Skeletal muscle tissue (tissue), 4 donors: ENCODE data around the gene PITPNC1. TPM values are rescaled to one million over a fixed set of nuclear protein-coding genes. Genes with fewer than 3 reads are reported as not detected.

Experiments
- H3K27ac ChIP-seq: one replicate; pipeline ENCODE4 v1.7.0; 2013; ENCODE audit warnings: mild to moderate bottlenecking, low read depth, low read length, inconsistent platforms
- H3K27me3 ChIP-seq, 3 donors: one replicate each; pipeline ENCODE4 v1.7.0; 2013; ENCODE audit warnings: low read length in 3 of 3; ENCODE audit not compliant: control insufficient read depth in 3 of 3, insufficient read depth in 3 of 3
- H3K36me3 ChIP-seq, 3 donors: one replicate each; pipeline ENCODE4 v1.7.0; 2013; ENCODE audit warnings: low read length in 3 of 3; ENCODE audit not compliant: control insufficient read depth in 3 of 3, insufficient read depth in 3 of 3
- H3K4me1 ChIP-seq, 3 donors: one replicate each; pipeline ENCODE4 v1.7.0; 2013; ENCODE audit warnings: low read length in 3 of 3, mild to moderate bottlenecking in 3 of 3; ENCODE audit not compliant: control insufficient read depth in 3 of 3, insufficient read depth in 3 of 3
- H3K4me3 ChIP-seq, 3 donors: one replicate each; pipeline ENCODE4 v1.7.0; 2013; ENCODE audit warnings: low read length in 3 of 3
- H3K9ac ChIP-seq, 3 donors: one replicate each; pipeline ENCODE4 v1.7.0; 2013; ENCODE audit warnings: low read length in 3 of 3, mild to moderate bottlenecking in 3 of 3, moderate library complexity in 2 of 3, low read depth in 1 of 3
- H3K9me3 ChIP-seq, 3 donors: one replicate each; pipeline ENCODE4 v1.7.0; 2013; ENCODE audit warnings: low read length in 3 of 3; ENCODE audit not compliant: control insufficient read depth in 3 of 3
- total RNA-seq: library from RNA; depleted of rRNA; stranded (reverse); fragments of >200 nt; gene quantifications from one replicate; pipeline ENCODE4 v1.2.3, GENCODE V29; 2014
- donor health status: Osteomylitis.

Gene PITPNC1
- total RNA-seq, 1 donor from 2014 or later, result 9.4 TPM

GRCh38 chr17:67600408-67600807 lies 223.3 kb downstream of the PITPNC1 start:
- no peaks in the 10 kb centered on the region for H3K36me3 ChIP-seq
- no peak overlapping the region for H3K9ac ChIP-seq

GRCh38 chr17:67601897-67602296 lies 224.8 kb downstream of the PITPNC1 start:
- no peaks in the 10 kb centered on the region for H3K36me3 ChIP-seq
- H3K9me3 ChIP-seq, result no peaks in the 10 kb centered on the region
- peaks cover 0 to 3% (median 0%) of the 10 kb centered on the region in 3 donors for H3K27me3 ChIP-seq
- no peak overlapping the region for H3K9ac ChIP-seq
- H3K4me3 ChIP-seq, result no peak overlapping the region
- H3K4me1 ChIP-seq, result peaks cover 0 to 18% (median 7%) of the 10 kb centered on the region in 3 donors
- H3K27ac ChIP-seq, result no peak overlapping the region

More at GRCh38 chr17:67600408-67600807, 223.3 kb downstream of the PITPNC1 start:
- Histone ChIP-seq H3K4me1 (peaks cover 0 to 10% (median 7%) of the 10 kb centered on the region in 3 donors), H3K27me3 (peaks cover 0 to 3% (median 0%) of the 10 kb centered on the region in 3 donors), H3K4me3 (no peak overlapping the region), H3K9me3 (no peaks in the 10 kb centered on the region), H3K27ac (no peak overlapping the region)

- Histone ChIP-seq H3K27ac (no peak overlapping the region), H3K27me3 (peaks cover 0 to 3% (median 0%) of the 10 kb centered on the region in 3 donors), H3K4me3 (no peak overlapping the region), H3K36me3 (no peaks in the 10 kb centered on the region), H3K9ac (no peak overlapping the region), H3K9me3 (no peaks in the 10 kb centered on the region), H3K4me1 (peaks cover 0 to 22% (median 7%) of the 10 kb centered on the region in 3 donors)
Measured at GRCh38 chr17:67602444-67602843, 225.4 kb downstream of the PITPNC1 start.

GRCh38 chr17:67602974-67603373 lies 225.9 kb downstream of the PITPNC1 start:
- peaks cover 0 to 22% (median 7%) of the 10 kb centered on the region in 3 donors for H3K4me1 ChIP-seq
- no peaks in the 10 kb centered on the region for H3K36me3 ChIP-seq
- peaks cover 0 to 3% (median 0%) of the 10 kb centered on the region in 3 donors for H3K27me3 ChIP-seq
- no peak overlapping the region for H3K4me3 ChIP-seq
- no peak overlapping the region for H3K27ac ChIP-seq
- H3K9me3 ChIP-seq, result no peaks in the 10 kb centered on the region
- H3K9ac ChIP-seq, result no peak overlapping the region

GRCh38 chr17:67605256-67605912 lies 228.3 kb downstream of the PITPNC1 start:
- Histone ChIP-seq H3K36me3 (no peaks in the 10 kb centered on the region), H3K27ac (peak overlapping the region; percentile 19), H3K4me3 (no peak overlapping the region), H3K4me1 (peaks cover 0 to 22% (median 7%) of the 10 kb centered on the region in 3 donors), H3K27me3 (peaks cover 0 to 6% (median 0%) of the 10 kb centered on the region in 3 donors), H3K9ac (no peak overlapping the region), H3K9me3 (no peaks in the 10 kb centered on the region)

- Histone ChIP-seq H3K9me3 (no peaks in the 10 kb centered on the region), H3K36me3 (no peaks in the 10 kb centered on the region), H3K27me3 (peaks cover 0 to 6% (median 0%) of the 10 kb centered on the region in 3 donors), H3K27ac (no peak overlapping the region), H3K4me3 (no peak overlapping the region), H3K4me1 (peaks cover 0 to 22% (median 7%) of the 10 kb centered on the region in 3 donors), H3K9ac (no peak overlapping the region)
Measured at GRCh38 chr17:67606471-67606870, 229.4 kb downstream of the PITPNC1 start.

GRCh38 chr17:67606896-67607604 lies 230.0 kb downstream of the PITPNC1 start:
- Histone ChIP-seq H3K27me3 (peaks cover 0 to 6% (median 0%) of the 10 kb centered on the region in 3 donors), H3K9me3 (no peaks in the 10 kb centered on the region), H3K27ac (no peak overlapping the region), H3K36me3 (no peaks in the 10 kb centered on the region), H3K4me1 (peaks cover 0 to 22% (median 7%) of the 10 kb centered on the region in 3 donors), H3K9ac (no peak overlapping the region), H3K4me3 (no peak overlapping the region)

GRCh38 chr17:67610061-67610460 lies 233.0 kb downstream of the PITPNC1 start:
- Histone ChIP-seq H3K4me3 (no peak overlapping the region), H3K4me1 (peaks cover 0 to 15% (median 4%) of the 10 kb centered on the region in 3 donors), H3K9me3 (no peaks in the 10 kb centered on the region), H3K36me3 (no peaks in the 10 kb centered on the region), H3K27ac (no peak overlapping the region), H3K27me3 (peaks cover 0 to 6% (median 0%) of the 10 kb centered on the region in 3 donors), H3K9ac (no peak overlapping the region)

- Histone ChIP-seq H3K9ac (no peak overlapping the region), H3K27ac (no peak overlapping the region), H3K27me3 (peaks cover 0 to 3% (median 0%) of the 10 kb centered on the region in 3 donors), H3K36me3 (no peaks in the 10 kb centered on the region), H3K4me1 (peaks cover 0 to 4% (median 0%) of the 10 kb centered on the region in 3 donors), H3K4me3 (no peak overlapping the region), H3K9me3 (no peaks in the 10 kb centered on the region)
Measured at GRCh38 chr17:67613961-67614360, 236.9 kb downstream of the PITPNC1 start.

- Histone ChIP-seq H3K36me3 (no peaks in the 10 kb centered on the region), H3K27me3 (peaks cover 0 to under 1% (median 0%) of the 10 kb centered on the region in 3 donors), H3K4me1 (peaks cover 0 to 4% (median 0%) of the 10 kb centered on the region in 3 donors), H3K9me3 (no peaks in the 10 kb centered on the region), H3K27ac (no peak overlapping the region), H3K9ac (no peak overlapping the region), H3K4me3 (no peak overlapping the region)
Measured at GRCh38 chr17:67615011-67615561, 238.0 kb downstream of the PITPNC1 start.
